H1 (cell line): ENCODE measurements around the gene JADE3. TPM values are rescaled to one million over a fixed set of nuclear protein-coding genes. Genes with fewer than 3 reads are reported as not detected.

ENCODE experiments used
- CHD7 ChIP-seq: fragments of 300-600 bp; sonication (generic); IDR thresholded peaks from 2 replicates; pipeline ENCODE4 v1.7.1; 2012; ENCODE audit warnings: low read length, moderate library complexity, mild to moderate bottlenecking, inconsistent platforms; ENCODE audit not compliant: insufficient replicate concordance
- EZH2 ChIP-seq: fragments of 200-600 bp; sonication (generic); IDR thresholded peaks from 2 replicates; pipeline ENCODE4 v1.7.1; 2012; ENCODE audit warnings: low read depth, mild to moderate bottlenecking, moderate library complexity, low read length, inconsistent platforms; ENCODE audit not compliant: severe bottlenecking
- JUND ChIP-seq: IDR thresholded peaks from 2 replicates; pipeline ENCODE4 v1.6.1; 2011; ENCODE audit warnings: mild to moderate bottlenecking, improper control_type of control experiment, low read length
- PHF8 ChIP-seq: fragments of 200-600 bp; sonication (generic); conservative IDR thresholded peaks from 2 replicates; pipeline ENCODE4 v1.7.1; 2012; ENCODE audit warnings: low read depth, mild to moderate bottlenecking, inconsistent platforms, low read length, moderate library complexity
- SAP30 ChIP-seq: fragments of 300-600 bp; sonication (generic); IDR thresholded peaks from 2 replicates; pipeline ENCODE4 v1.7.1; 2012; ENCODE audit warnings: low read length, moderate library complexity, mild to moderate bottlenecking, inconsistent platforms; ENCODE audit not compliant: insufficient read depth, insufficient replicate concordance
- SP2 ChIP-seq: IDR thresholded peaks from 2 replicates; pipeline ENCODE4 v1.6.1; 2012; ENCODE audit warnings: mild to moderate bottlenecking, low read length, inconsistent platforms
- polyA plus RNA-seq, 7 experiments: library from polyadenylated mRNA; depleted of rRNA in 3 of 7; stranded (reverse) in 5 of 7; unstranded in 2 of 7; fragments of >200 nt in 5 of 7; fragments of 200-250 nt in 2 of 7; gene quantifications; 1 replicate in 5 of 7; 2 replicates in 1 of 7; 4 replicates in 1 of 7; pipeline versions ENCODE4 v1.2.1 to v1.2.3, GENCODE V29; 2011 to 2013; ENCODE audit warnings: missing spikeins in 2 of 7, mixed read lengths in 2 of 7
- total RNA-seq: library from RNA; stranded (reverse); fragmentation: NEBNext Ultra II Directional; extraction: Animal tissue kit (Norgen Biotek cat#: 25700); gene quantifications from 2 replicates; pipeline ENCODE4 v1.2.1, GENCODE V29; 2021

Gene JADE3
- total and polyA plus RNA-seq, 2 of the 8 experiments (the other 6 are each of a cell fraction or from before 2014, with no cell fraction given): 6.9 to 21.5 TPM

- no peak for TF ChIP-seq CHD7
- TF ChIP-seq SP2: no peak
- TF ChIP-seq PHF8: no peak
- no peak for TF ChIP-seq EZH2
- TF ChIP-seq JUND: no peak
- no peak for TF ChIP-seq SAP30
Measured at GRCh38 chrX:46884799-46885198, 27.4 kb upstream of the JADE3 start (continued).
